ENCODE measurements around the gene TRMU.

TRMU gene

DNA sequence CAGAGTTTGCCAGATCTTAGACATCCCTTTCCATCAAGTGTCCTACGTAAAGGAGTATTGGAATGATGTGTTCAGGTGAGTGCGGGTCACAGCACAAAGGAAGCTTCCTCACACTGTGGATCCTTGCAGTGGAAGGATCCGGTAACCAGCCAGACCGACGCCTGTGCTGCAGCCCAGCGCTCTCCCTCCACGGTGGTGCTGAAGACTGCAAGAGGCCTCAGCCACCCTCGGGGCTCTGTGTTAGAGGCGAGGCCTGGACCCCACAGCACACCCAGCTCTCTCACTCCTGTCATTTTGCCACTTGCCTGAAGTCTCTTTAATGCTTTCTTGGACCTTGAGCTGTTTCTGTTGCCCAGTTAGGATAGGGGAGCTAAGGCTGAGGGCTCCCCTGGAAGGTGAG lies 2.4 kb downstream of the TRMU start:
- DNase-seq: no peak

DNA sequence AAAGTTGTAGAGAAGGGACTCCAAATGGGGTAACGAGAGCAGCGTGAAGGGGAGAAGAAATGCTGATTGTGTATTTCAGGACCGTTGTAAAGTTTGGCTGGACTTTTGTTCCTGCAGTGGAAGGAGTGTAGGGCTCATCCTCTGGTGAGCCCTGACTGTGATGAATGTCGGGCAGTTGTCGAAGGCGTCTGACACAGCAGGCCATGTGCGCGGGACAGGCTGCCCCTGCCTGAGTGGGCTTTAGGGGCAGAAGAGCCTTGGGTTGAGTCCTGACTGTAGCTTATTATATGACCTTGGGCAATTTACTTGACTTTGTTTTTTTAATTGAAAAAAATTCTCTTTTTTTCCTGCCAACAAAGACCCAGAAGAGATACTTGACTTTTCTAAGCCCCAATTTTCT lies 3.1 kb downstream of the TRMU start:
- no peak for DNase-seq

DNA sequence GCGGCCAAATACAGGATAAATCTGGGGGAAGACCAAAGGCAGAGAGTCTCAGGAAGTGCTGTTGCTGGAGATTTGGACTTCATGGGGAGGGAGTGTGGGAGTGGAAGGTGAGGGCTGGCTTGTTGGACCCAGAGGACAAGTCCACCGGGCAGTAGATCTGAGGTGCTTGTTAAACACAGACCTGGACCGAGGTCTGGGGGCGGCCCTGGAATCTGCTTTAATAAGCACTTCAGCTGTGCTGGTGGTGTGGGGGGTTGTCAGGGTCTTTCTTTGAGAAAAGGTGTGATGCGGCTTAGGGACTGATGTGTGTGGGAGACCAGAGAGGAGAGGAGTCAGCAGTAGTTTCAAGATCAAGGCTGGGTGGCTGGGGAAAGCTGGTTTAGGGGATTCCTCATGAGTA lies 4.4 kb downstream of the TRMU start:
- DNase-seq: no peak

DNA sequence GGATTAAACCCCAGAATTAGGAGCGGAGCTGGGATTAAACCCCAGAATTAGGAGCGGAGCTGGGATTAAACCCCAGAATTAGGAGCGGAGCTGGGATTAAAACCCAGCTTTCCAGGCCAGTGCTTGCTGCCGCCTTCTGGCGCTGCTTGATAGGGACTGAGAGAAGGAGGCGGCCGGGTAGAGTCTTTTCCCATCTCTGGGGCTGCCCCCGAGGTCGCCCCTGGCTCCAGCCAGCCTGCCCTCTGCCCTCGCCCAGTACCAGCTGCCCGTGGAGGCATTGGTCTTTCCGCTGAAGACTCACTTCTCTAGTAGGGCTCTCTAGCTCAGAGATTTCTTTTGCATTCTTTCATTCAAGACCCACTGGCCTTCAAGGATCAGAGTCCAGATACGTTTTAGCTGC lies 5.2 kb downstream of the TRMU start:
- no peak for DNase-seq

DNA sequence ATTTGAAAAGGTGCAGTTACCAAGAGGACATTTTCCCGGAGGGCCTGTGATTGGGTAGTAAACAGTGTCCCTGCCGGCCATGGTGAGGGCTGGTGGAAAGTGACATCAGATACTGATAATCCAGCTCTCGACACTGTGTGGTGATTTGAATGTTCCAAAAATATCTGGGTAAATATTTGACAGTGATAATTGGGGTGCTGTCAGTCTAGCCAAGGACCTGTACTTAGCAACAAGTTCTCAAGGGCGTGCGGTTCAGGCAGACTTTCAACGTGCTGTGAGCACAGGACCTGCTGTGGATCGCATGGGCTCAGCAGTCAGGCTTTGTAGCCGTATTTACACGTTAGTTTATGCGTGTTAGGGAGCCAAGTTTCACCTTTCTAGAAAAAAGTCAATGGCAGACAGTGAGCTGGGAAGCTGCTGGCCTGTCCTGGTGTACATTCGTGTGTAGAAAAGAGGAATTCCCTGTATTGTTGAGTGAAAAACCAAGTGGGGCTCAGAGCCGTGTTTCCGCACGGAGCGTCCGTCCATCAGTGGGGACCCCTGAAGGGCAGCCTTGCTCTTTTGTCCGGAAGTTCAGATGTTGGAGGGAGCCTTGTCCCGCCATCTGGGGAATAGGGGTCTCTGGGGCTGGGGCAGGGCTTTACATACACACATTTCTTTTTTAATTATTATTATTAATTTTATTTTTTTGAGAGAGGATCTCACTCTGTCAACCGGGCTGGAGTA lies 11.3 kb downstream of the TRMU start:
- DNase-seq: no peak

DNA sequence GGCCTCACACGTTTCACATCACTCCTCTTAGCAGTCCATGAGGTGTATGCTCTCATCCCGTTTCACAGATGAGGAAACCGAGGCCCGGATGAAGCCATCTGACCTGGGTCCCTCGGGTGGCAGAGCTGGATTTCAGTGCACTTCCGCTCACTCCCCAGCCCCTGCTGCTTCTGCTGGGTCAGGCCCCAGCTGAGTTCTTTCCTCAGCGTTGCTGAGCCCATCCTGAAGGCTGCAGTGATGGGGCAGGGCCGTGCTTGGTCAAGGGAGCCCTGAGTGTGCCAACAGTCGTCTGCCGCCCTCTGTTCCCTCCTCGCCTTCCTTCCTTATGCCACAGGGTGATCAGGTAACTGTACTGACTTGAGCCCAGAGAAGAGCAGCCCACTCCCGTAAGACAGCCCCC lies 12.1 kb downstream of the TRMU start:
- no peak for DNase-seq

DNA sequence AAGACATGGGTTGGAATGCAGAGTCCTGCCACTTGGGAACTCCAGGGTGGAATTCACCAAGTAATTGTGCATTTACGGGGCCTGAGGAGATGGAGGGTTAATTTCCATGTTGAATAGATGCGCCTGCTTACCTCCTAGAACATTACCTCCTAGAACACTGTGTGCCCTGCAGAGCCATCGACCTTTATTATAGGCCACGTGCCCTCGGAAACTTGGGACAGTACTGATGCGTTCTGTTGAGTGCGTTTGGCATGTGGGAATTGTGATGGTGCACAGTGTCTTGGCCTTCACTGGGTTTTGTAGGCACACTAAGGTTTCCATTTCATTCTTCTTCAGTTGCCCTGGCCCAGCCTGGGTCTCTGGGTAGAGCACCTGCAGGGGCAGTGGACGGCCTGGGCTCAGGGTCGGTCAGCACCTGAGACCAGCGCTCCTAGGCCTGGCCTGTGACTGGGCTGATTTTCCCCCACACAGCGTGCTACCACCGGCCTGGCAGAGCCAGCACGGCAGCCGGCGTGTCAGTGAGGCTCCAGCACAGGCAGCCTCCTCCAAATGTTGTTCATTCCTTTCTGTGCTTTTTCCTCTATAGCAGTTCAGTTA lies 12.7 kb downstream of the TRMU start:
- no peak for DNase-seq

DNA sequence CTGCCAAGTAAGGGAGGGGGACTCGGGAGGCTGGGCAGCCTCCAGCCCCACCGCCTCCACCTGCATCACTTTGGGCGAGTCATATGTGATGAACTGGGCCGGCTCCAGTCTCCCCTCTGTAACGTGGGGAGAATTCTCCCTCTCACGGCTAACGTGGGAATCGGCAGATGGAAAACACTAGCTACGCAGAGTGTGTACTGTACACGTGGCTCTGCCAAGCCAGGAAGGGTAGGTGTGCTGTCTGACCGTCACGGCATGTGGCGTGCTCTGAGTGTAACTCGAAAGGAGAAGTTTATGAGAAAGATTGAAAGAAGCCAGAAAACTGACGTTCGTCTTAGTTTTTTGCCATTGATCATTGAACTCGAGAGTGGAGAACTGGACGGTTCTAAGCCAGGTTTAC lies 13.7 kb downstream of the TRMU start:
- no peak for DNase-seq

DNA sequence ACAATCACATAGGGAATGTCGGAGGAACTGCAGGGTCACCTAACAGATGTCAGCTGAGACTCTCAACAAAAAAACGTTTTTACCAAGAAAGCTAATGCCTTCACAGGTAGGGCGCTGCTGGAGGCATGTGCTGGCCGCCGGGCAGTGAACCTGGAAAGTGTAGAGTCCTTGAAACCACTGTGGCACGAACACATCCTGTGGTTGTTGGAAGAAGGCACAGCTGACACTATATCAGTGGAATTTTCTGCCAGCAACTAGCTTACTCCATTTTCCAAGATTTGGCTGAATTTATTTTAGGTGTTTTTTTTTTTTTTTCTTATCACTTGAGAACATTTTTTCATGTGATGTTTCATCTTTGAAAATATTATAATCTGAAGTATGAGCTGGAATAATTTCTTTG lies 14.2 kb downstream of the TRMU start:
- no peak for DNase-seq

DNA sequence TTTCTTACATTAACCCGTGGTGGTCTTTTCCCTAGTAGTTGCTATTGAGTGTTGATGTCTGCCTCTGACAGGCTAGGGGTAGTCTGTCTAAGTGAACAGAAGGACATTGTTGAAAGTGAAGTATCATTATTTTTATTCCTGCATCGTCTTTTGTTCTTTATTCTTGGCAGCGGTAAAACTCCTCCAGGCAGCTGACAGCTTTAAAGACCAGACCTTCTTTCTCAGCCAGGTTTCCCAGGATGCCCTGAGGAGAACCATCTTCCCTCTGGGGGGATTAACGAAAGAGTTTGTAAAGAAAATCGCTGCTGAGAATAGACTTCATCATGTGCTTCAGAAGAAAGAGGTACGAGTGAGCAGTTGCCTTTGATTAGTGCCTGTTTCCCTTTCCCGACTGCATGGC lies 14.6 kb downstream of the TRMU start:
- DNase-seq: no peak

DNA sequence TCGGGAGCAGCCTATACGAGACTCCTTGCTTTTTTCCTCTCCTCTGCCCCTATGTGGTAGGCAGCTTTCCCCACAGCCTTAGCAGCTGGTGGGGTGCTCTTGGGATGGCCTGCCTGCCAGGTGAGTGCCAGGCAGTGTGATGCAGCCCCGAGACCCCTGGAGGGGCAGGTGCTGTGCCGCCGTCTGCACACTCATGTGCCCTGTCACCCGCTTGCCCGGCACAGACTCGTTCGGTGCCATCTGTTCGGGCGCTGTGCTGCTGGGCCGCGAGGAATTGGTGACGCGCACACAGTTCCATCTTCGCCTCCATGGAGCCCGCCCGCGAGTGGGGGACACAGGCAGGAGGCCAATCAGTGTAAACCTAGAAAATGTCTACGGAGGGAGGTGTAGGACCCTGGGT lies 15.1 kb downstream of the TRMU start:
- no peak for DNase-seq

DNA sequence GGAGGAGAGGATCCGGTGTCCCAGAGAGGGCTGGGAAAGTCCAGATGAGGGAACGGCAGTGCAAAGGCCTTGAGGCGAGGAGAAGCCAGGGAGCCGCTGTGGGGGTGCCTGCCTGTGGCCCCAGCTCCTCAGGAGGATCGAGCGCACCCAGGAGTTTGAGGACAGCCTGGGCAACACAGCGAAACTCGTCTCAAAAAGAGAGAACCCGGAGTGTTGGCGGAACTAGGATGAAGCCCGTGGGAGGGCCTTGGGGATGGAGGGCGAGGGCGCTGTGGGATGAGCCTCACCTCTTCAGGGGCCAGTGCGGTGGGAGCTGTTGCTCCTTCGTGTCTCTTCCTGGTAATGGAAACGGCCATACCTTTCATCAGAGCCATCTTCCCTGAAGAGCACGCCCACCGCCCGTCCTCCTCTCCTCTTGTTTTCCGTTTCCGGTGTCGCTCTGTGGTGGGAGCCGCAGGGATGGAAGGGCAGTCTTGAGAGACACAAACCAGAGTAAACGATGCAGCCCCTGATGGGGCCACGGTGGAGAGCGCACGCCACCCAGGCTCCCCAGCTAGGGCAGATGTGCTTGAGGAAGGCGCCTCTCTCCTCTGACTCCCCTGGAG lies 15.7 kb downstream of the TRMU start:
- DNase-seq: no peak

DNA sequence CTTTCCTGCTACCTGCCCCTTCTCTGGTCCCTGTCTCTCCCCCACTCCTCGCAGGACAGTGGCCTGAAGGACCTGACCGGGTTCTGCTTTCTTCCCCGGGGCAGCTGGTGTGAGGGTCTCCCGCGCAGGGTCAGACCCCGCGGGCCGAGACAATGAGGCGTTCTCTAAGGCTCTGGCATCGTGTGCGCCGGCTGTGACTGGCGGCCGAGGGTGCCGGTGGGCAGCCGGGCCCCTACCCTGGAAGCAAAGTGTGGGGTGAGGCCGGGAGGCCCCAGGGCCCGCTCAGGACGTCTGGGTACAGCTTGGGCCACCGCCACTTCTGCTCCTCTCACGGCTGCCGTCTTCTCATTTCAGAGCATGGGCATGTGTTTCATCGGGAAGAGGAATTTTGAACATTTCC lies 16.3 kb downstream of the TRMU start:
- DNase-seq: no peak

DNA sequence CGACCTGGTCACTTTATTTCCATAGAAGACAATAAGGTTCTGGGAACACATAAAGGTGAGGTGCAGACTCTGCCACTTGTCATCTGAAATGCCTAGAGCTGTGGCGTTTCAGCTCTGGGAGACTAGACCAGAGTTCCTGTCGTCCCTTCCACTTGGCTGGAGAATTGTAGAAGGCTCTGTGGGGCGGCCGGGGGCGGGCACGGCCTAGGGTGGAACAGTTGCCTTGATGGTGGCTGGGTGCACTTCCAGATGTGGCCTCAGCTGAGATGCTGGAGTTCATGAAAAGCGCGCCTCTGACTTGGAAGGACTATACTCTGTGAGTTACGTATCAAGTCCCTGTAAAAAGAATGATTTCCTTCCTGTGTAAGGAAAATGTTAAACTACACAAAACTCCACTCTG lies 16.8 kb downstream of the TRMU start:
- DNase-seq: no peak

DNA sequence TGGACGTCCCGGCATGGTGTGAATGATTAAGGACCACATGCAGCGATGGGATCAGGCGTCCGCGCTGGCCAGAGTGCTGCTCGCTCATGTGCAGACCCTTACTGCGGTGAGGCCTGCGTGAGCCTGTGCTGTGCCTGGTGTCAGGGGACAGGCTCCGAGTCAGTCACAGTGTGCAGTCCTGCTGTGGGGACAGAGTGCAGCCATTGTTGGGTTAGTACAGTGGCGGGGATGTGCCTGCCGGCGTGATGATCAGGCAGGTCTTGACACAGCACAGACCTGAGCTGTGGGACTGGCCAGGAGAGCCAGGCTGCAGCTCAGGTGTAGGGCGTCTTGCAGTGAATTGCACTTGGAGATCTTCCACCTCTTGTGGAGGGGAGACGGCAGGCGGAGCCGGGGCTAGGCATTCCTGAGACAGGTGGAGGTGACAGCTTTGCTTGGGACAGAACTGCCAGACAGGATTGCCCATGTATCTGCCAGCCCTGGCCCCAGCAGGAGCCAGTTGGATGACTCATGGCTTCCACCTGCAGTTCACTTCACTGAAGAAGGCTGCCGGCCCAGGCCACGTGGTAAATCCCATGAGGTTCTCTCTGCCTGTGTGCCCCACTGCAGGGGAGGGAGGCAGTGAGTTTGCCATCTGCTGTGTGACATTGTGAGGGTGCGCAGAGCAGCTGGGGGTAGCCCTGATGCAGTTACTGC lies 17.3 kb downstream of the TRMU start:
- DNase-seq: peak; percentile 17

DNA sequence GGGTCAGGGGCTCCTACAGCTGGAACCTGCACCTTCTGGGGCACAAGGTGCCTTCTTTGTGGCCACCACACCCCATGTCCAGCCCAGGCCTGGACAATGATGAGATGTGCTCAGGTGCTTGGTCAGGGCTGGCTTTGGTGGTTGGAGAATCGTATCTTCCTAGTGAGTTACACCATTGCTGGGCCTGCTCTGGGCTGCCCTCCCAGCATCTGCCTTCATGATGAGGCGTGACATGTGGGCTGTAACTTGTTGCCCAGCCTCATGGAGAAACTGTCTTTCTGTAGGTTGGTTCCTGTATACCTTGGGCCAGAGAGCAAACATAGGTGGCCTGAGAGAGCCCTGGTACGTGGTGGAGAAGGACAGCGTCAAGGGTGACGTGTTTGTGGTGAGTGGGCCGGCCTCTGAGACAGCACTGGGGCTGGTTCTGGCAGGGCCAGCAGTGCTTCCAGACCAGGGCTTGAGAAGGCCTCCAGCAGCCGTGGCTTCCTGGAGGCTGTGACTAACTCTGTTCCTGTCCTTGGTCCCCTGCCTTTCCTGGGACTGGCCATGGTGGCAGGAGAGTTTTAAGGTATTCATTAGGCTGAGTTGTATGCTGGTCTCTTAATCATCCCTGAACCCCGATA lies 18.1 kb downstream of the TRMU start:
- no peak for DNase-seq

DNA sequence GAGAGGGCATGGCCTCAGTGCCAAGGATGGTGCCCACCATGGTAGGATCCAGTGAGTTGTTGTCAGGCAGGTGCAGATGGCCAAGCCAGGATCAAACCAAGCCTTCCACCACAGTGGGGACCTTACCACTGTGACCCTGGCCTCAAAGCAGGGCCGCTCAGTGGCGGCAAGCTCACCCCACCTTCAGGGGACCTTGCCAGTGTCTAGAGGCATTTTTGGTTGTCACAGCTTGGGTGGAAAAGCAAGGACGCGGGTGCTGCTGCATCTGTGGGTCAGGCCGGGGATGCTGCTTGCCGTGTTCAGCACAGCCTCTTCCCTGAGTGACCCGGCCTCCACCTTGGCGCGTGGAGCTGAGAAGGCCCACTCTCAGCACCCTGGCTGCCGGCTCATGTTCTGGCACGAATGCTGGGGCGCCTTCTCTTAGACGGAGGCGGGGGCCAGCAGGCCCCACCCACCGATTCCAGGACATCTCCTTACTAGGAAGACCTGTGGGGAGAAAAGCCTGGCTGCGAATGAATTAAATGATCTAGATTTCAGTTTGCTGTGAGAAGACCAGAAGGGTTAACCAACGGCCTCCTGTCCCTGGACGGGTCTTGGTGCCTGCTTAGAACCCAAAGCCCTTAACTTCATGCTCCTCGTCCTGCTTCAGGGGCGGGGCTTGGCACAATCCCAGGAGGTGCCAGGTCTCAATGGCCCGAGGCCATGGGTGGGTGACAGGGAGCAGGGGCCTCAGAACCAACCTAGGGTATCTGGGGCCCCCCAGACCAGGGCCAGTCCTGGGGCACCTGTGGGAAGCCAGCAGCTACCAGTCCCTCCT lies 18.9 kb downstream of the TRMU start:
- DNase-seq: no peak

DNA sequence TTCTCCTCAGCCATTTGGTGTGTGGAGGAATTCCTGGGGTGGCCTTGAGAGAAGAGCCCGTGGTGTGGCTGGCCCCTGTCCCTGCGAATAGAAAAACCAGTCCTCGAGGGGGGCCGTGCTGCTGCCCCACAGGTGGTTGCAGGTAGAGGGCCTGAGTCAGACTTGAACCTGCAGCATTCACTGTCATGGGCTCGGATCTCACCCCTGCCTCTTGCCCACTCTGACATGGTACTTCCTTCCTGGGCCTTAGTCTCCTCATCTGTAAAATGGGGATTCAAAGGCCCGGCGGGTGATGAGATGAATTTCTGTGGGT lies 19.4 kb downstream of the TRMU start:
- DNase-seq: no peak

DNA sequence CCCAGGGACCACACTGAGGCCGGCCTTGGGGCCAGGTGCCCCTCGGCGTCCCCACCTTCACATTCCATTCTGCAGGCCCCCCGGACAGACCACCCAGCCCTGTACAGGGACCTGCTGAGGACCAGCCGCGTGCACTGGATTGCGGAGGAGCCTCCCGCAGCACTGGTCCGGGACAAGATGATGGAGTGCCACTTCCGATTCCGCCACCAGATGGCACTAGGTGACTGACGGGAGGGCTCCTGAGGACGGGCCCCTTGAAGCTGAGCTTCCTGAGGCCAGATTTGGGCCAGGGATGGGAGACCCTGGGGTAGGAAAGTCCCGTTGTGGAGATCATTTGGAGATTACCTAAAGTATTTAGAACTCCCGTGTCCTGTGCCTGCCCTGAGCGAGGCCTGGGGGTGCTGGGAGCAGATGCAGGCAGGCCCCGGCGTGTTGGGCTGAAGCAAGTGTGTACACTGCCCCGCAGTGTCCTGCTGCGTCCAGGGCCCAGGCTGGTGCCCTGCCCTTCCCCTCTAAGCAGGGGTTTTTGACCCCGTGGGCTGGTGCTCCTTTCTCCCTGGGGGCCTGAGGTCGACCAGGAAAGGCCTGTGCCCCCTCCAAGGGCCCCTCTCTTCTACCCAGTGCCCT lies 20.0 kb downstream of the TRMU start:
- peak; percentile 53 for DNase-seq

DNA sequence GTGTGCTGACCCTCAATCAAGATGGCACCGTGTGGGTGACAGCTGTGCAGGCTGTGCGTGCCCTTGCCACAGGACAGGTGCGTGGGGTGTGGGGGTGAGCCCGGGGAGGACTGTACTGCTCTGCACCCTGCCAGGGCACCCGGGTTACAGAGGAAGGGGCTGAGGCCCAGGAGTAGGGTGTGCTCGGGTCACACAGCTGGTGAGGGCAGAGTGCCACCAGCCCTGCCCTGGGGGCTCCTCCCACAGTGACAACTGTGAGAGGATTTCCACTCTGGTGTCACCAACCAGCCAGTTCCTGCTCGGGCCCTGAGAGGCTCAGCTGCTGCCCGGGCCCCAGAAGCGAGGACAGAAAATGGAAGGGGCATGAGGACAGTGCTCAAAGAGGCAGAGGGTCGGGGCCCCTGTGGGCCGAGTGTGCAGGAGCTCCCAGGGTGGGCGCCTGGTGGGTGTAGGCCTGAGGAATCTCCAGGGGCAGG lies 20.5 kb downstream of the TRMU start:
- no peak for DNase-seq

DNA sequence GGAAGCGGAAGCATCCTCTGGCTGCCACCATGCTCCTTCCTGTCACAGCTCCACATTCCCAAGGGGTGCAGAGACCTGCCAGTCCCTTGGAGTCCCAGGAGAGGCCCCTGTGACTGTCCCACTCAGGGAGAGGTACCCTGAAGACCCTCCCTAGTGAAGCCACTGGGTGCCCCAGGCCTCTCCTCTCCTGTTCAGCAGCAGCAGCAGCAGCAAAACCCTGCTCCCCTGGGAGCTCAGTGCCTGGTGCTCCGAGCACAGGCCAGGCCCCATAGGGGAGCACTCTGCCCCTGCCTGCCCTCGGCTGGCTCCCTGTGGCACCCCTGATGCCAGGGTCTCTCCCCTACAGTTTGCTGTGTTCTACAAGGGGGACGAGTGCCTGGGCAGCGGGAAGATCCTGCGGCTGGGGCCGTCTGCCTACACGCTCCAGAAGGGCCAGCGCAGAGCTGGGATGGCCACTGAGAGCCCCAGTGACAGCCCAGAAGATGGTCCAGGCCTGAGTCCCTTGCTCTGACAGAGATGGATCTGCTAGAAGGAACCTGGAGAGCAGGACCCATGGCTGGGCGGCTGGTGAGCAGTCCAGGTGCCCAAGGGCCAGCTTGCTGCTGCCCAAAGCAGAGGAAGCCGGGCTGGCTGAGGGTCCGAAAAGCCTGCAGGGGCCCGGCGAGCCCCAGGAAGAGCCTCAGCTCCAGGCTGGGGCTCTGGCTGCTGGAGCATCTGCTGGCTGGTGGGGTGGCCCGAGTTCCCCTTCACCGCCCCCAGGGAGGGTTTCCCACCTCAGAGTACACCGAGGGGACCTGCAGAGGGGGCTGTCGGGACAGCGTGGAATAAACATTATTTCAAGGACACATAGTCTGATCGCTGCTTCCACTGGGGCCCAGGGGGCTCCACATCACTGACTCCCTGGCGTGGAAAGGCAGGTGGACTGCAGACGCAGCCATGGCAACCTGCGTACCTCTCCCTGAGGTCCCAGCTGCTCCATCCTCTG lies 21.3 kb downstream of the TRMU start:
- DNase-seq: no peak
